DOHH2 (cell line): ENCODE data around the gene RAPGEF5.

Source experiments
- EZH2phosphoT487 ChIP-seq: fragments of 200-600 bp; sonication (generic); IDR thresholded peaks from 2 replicates; pipeline ENCODE4 v1.6.1; 2017; ENCODE audit warnings: borderline replicate concordance, mild to moderate bottlenecking, antibody characterized with exemption, low read length, moderate library complexity, mixed read lengths
- TF ChIP-seq, protein P1 (sequence below): fragments of 200-600 bp; sonication (generic); IDR thresholded peaks from one replicate; pipeline ENCODE4 v1.5.1; 2014; ENCODE audit warnings: antibody characterized with exemption, mild to moderate bottlenecking, low read depth, low read length; ENCODE audit not compliant: poor library complexity, severe bottlenecking

DNA sequence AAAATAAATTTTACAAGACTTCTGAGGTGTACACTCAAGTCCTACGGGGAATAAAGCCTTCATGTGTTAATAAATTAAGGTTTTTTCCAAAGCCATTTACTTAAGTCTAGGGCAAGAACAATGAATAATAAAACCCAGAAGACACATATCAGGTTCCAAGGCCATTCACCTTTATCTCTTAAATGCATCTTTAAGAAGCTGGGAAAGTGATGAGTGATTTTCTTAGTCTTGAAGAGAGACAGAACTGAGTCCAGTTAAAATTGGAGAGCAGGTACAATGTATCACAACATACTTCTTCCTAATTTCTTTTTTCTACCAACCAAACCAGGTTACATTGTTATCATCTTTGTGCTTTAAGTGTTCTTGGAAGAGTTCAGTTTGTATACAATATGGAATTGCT lies 189.5 kb downstream of the RAPGEF5 start:
- TF ChIP-seq, protein P1, sequence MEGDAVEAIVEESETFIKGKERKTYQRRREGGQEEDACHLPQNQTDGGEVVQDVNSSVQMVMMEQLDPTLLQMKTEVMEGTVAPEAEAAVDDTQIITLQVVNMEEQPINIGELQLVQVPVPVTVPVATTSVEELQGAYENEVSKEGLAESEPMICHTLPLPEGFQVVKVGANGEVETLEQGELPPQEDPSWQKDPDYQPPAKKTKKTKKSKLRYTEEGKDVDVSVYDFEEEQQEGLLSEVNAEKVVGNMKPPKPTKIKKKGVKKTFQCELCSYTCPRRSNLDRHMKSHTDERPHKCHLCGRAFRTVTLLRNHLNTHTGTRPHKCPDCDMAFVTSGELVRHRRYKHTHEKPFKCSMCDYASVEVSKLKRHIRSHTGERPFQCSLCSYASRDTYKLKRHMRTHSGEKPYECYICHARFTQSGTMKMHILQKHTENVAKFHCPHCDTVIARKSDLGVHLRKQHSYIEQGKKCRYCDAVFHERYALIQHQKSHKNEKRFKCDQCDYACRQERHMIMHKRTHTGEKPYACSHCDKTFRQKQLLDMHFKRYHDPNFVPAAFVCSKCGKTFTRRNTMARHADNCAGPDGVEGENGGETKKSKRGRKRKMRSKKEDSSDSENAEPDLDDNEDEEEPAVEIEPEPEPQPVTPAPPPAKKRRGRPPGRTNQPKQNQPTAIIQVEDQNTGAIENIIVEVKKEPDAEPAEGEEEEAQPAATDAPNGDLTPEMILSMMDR, result no peak
- no peak for TF ChIP-seq EZH2phosphoT487
